ENCODE measurements around the gene STAB1. TPM values are rescaled to one million over a fixed set of nuclear protein-coding genes. Genes with fewer than 3 reads are reported as not detected.
A peak's percentile ranks its signal among the peaks of the same experiment; 100 is the strongest.

STAB1 gene
- total and polyA plus RNA-seq, 2 of the 13 experiments (the other 11 are each of a cell fraction or from before 2014, with no cell fraction given), result 0.09 to 0.34 TPM

DNA sequence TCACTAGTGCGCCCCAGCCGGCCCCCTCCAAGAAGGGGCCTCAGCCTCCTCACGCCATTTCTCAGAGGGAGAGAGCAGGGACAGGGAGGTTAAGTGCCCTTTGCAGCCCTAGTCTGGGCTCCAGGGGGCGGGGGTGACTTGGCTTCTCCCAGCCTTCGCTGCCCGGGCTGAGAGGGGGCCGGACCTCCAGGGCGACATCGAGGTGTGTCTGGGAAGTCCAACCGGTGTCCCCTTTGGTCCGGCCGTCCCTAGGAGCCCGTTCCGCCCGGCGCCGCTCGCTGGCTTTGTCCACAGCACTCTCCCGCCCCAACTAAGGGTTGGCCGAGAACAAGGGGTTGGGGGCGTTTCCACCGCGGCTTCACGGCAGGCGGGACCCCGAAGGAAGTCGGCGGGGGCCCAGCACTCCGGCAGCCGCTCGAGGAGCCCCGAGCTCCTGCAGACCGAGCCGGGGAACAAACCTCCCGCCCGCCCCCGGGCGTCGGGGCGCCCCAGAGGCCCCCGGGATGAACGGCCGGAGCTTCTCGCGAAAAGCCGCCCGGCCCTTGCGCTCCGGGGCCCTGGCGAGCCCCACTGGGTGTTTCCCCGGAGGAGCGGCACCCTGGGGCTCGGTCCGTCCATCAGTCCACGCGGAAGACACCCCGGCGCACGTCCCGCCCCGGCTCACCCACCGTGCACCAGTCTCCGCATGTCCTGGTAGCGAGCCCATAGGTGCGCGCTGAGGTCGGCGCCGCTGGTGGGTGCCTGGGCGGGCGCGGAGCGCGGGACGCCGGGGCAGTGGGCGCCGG is 37.9 kb downstream of the STAB1 start:
- H3K4me3 ChIP-seq (replicated peaks in 1 of 3; ENCODE audit: insufficient read depth in 1 of 3, low read depth in 2 of 3, low read length in 3 of 3), result peak overlapping the region; percentile 65 to 89 (median 87)
- no TSS peak for BruUV-seq (replicated peaks)
- intact Hi-C loops (cut with micrococcal nuclease; ENCODE audit: unreplicated experiment) (loop anchor here (5.0 kb wide), 1 partner anchor 61 kb away; no protein-coding TSS in a partner anchor), in situ Hi-C loops (cut with HindIII; ENCODE audit: extremely low pct_ligation_motif_present, low pct_unique_long_range_greater_than_20kb) (no loop called here)
- peaks cover 9 to 13% of the 10 kb centered on the region in 2 experiments; a peak in 4 of 5 replicates for H3K36me3 ChIP-seq (replicated peaks in 1 of 2; ENCODE audit: control insufficient read depth in 1 of 2, insufficient read depth in 2 of 2, low read length in 2 of 2)
- H3K79me2 ChIP-seq (ENCODE audit: insufficient read depth, low read length), result peaks cover 57% of the 10 kb centered on the region
- peak overlapping the region; percentile 85 for H3K9ac ChIP-seq (ENCODE audit: insufficient read depth, low read depth, low read length)
- DNase-seq (ENCODE audit: low spot score) (no peak), ATAC-seq (no peak), FAIRE-seq (no peak)
- H4K20me1 ChIP-seq (ENCODE audit: insufficient read depth, low read length), result peaks cover 9% of the 10 kb centered on the region
- peak overlapping the region; percentile 66 for H3K27ac ChIP-seq (ENCODE audit: extremely low read length, insufficient read depth, low read length)
- H3K4me1 ChIP-seq (ENCODE audit: insufficient read depth, low read length), result peaks cover 55% of the 10 kb centered on the region
- no peaks in the 10 kb centered on the region for H3K9me3 ChIP-seq (ENCODE audit: low read length)
- no peak overlapping the region for H2AFZ ChIP-seq (ENCODE audit: low read length)
- WGBS (ENCODE audit: low lambda C conversion rate), result 0% methylated on average over 3 of the region's 78 CpGs
- H3K4me2 ChIP-seq (ENCODE audit: low read depth, low read length), result peak overlapping the region; percentile 90
- ChIA-PET CTCF (ENCODE audit: low intra/inter-chr PET ratio, low total read pairs) (no interaction called here), POLR2A (interaction anchor here (1.0 to 1.5 kb wide), 4 partner anchors 10 to 37 kb away, joined by 3 to 5 read pairs (median 4); partner anchors contain the start of gene STAB1)
- H3K27me3 ChIP-seq (ENCODE audit: control insufficient read depth in 1 of 2, insufficient read depth in 2 of 2, low read length in 2 of 2), result no peaks in the 10 kb centered on the region; a peak in 1 of 5 replicates
- TF ChIP-seq ZNF430 (CRISPR knock-in tag; IDR thresholded peaks at IDR 0.05) (no peak), ZNF788 (CRISPR knock-in tag; IDR thresholded peaks at IDR 0.05; ENCODE audit: borderline replicate concordance) (peak; percentile 26; the same call in 1 of the 2 replicates), SAFB2 (CRISPR knock-in tag; IDR thresholded peaks at IDR 0.05; ENCODE audit: borderline replicate concordance, low read depth) (no peak), NFYB (CRISPR knock-in tag; IDR thresholded peaks at IDR 0.05) (peak; percentile 8; the same call in 1 of the 2 replicates), AGO1 (IDR thresholded peaks at IDR 0.05; ENCODE audit: low read depth, low read length, poor library complexity, severe bottlenecking) (no peak), KLF9 (CRISPR knock-in tag; IDR thresholded peaks at IDR 0.05; ENCODE audit: low read depth) (no peak), ZNF543 (CRISPR knock-in tag; IDR thresholded peaks at IDR 0.05) (0 out of 2 replicates have a peak, but pooled peaks have one; percentile 41), KDM5A (IDR thresholded peaks at IDR 0.05; ENCODE audit: borderline replicate concordance, low read length) (peak; percentile 39; the same call in 1 of the 2 replicates), MLX (CRISPR knock-in tag; IDR thresholded peaks at IDR 0.05) (no peak), FOXC1 (CRISPR knock-in tag; IDR thresholded peaks at IDR 0.05; ENCODE audit: borderline replicate concordance) (0 out of 2 replicates have a peak, but pooled peaks have one; percentile 28), PAXIP1 (CRISPR knock-in tag; conservative IDR thresholded peaks at IDR 0.05) (0 out of 2 replicates have a peak, but pooled peaks have one; percentile 12), ZNF615 (CRISPR knock-in tag; IDR thresholded peaks at IDR 0.05; ENCODE audit: borderline replicate concordance) (no peak), MAFG (CRISPR knock-in tag; IDR thresholded peaks at IDR 0.05) (no peak), DRAP1 (CRISPR knock-in tag; IDR thresholded peaks at IDR 0.05) (no peak)
- TF ChIP-seq, protein P1, sequence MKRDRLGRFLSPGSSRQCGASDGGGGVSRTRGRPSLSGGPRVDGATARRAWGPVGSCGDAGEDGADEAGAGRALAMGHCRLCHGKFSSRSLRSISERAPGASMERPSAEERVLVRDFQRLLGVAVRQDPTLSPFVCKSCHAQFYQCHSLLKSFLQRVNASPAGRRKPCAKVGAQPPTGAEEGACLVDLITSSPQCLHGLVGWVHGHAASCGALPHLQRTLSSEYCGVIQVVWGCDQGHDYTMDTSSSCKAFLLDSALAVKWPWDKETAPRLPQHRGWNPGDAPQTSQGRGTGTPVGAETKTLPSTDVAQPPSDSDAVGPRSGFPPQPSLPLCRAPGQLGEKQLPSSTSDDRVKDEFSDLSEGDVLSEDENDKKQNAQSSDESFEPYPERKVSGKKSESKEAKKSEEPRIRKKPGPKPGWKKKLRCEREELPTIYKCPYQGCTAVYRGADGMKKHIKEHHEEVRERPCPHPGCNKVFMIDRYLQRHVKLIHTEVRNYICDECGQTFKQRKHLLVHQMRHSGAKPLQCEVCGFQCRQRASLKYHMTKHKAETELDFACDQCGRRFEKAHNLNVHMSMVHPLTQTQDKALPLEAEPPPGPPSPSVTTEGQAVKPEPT (CRISPR knock-in tag; IDR thresholded peaks at IDR 0.05; ENCODE audit: low read depth), result no peak

Measured in HepG2 (cell line).